Panc1 (cell line): ENCODE data around the gene SLC2A6. TPM values are rescaled to one million over a fixed set of nuclear protein-coding genes. Genes with fewer than 3 reads are reported as not detected.

Experiments used
- ATAC-seq: fragments of 200-7000 bp; cut with Tn5 transposase; 2 replicates; pipeline ENCODE4 v1.9.1; 2020; ENCODE audit warnings: mild to moderate bottlenecking, moderate library complexity
- BruUV-seq: library from RNA; stranded (reverse); fragments of 400-500 nt; replicated peaks from 2 replicates; lab custom pipeline; 2021; lab: Mats Ljungman, UMichigan
- CTCF ChIA-PET: fragments of 300-600 bp; sonication (Branson Sonifier 250); formaldehyde crosslinking; loops from one replicate; lab custom pipeline; 2022; ENCODE audit warnings: antibody characterized with exemption; lab: Charles Lee
- POLR2A ChIA-PET: fragments of 300-600 bp; sonication (Branson Sonifier 250); formaldehyde crosslinking; loops from one replicate; lab custom pipeline; 2022; ENCODE audit warnings: antibody characterized with exemption; lab: Charles Lee
- DNase-seq: peaks from one replicate; pipeline ENCODE4 v3.0.0-alpha.2; 2010; ENCODE audit warnings: low read depth, low spot score
- H3K27ac ChIP-seq: 2 replicates; pipeline ENCODE4 v1.5.1; 2011; ENCODE audit warnings: mild to moderate bottlenecking, low read length, inconsistent platforms
- H3K27me3 ChIP-seq: fragments of 200-500 bp; sonication (Bioruptor generic); 2 replicates; pipeline ENCODE4 v1.6.0; 2014; ENCODE audit warnings: low read length, inconsistent platforms; ENCODE audit not compliant: control insufficient read depth, insufficient read depth
- H3K36me3 ChIP-seq: fragments of 200-500 bp; sonication (Bioruptor generic); 2 replicates; pipeline ENCODE4 v1.5.1; 2014; ENCODE audit warnings: inconsistent platforms, mild to moderate bottlenecking, low read length, moderate library complexity; ENCODE audit not compliant: control insufficient read depth, insufficient read depth
- H3K4me1 ChIP-seq: 2 replicates; pipeline ENCODE4 v1.5.1; 2011; ENCODE audit warnings: inconsistent platforms, mild to moderate bottlenecking, low read length, moderate library complexity; ENCODE audit not compliant: control insufficient read depth, insufficient read depth
- H3K4me3 ChIP-seq, 2 experiments: 2 replicates each; pipeline ENCODE4 v1.5.1; 2011 to 2012; ENCODE audit warnings: low read depth in 2 of 2, low read length in 2 of 2, mild to moderate bottlenecking in 2 of 2, inconsistent platforms in 1 of 2, moderate library complexity in 1 of 2
- H3K9me3 ChIP-seq: fragments of 200-500 bp; sonication (Bioruptor generic); 2 replicates; pipeline ENCODE4 v1.5.1; 2014; ENCODE audit warnings: low read depth, mild to moderate bottlenecking, inconsistent platforms, low read length, moderate library complexity; ENCODE audit not compliant: control insufficient read depth, insufficient read depth
- CTCF ChIP-seq: fragments of 450-650 bp; IDR thresholded peaks from 2 replicates; pipeline ENCODE4 v1.5.1; 2017; ENCODE audit warnings: mild to moderate bottlenecking
- POLR2AphosphoS5 ChIP-seq: IDR thresholded peaks from 2 replicates; pipeline ENCODE4 v1.6.1; 2012; ENCODE audit warnings: mild to moderate bottlenecking, low read depth, low read length, moderate library complexity
- REST ChIP-seq, 2 experiments: IDR thresholded peaks; 2 replicates each; pipeline ENCODE4 v1.6.1; 2011 to 2012; ENCODE audit warnings: low read depth in 2 of 2, control low read depth in 1 of 2, low read length in 1 of 2, mild to moderate bottlenecking in 1 of 2, moderate library complexity in 1 of 2; ENCODE audit not compliant: insufficient read depth in 1 of 2
- SIN3A ChIP-seq: IDR thresholded peaks from 2 replicates; pipeline ENCODE4 v1.6.1; 2012; ENCODE audit warnings: low read depth, mild to moderate bottlenecking, low read length, moderate library complexity, borderline replicate concordance; ENCODE audit not compliant: insufficient read depth
- TCF7L2 ChIP-seq: IDR thresholded peaks from 2 replicates; pipeline ENCODE4 v1.6.1; 2011; ENCODE audit warnings: mild to moderate bottlenecking, low read depth, low read length, inconsistent platforms
- in situ Hi-C: cut with HindIII; loops from 2 replicates; pipeline ENCODE4 v1.10.0; 2016; ENCODE audit warnings: low sequenced_read_pairs, low pct_unique_long_range_greater_than_20kb
- intact Hi-C: fragments of 100-400 bp; cut with micrococcal nuclease; formaldehyde crosslinking; loops from one replicate; pipeline ENCODE4 v1.10.0; 2022; ENCODE audit not compliant: unreplicated experiment
- total RNA-seq: library from RNA; stranded (reverse); gene quantifications from one replicate; pipeline ENCODE4 v1.2.1, GENCODE V29; 2021; ENCODE audit not compliant: unreplicated experiment

Gene SLC2A6
- total RNA-seq, 1 experiment from 2014 or later: 48.2 TPM

- BruUV-seq: no TSS peak
- TF ChIP-seq SIN3A (no peak), POLR2AphosphoS5 (no peak), REST (IDR thresholded peaks at IDR 0.05; ENCODE audit: insufficient read depth in 1 of 2, low read depth in 2 of 2, low read length in 1 of 2) (no peak), TCF7L2 (no peak), CTCF (no peak)
- Histone ChIP-seq H3K27me3 (no peaks in the 10 kb centered on the region), H3K36me3 (no peaks in the 10 kb centered on the region), H3K9me3 (no peaks in the 10 kb centered on the region), H3K4me3 (no peak overlapping the region), H3K4me1 (no peaks in the 10 kb centered on the region), H3K27ac (no peak overlapping the region)
- in situ Hi-C loops (no loop called here), intact Hi-C loops (no loop called here)
- DNase-seq (no peak), ATAC-seq (no peak)
- CTCF ChIA-PET: no interaction called here
- POLR2A ChIA-PET: no interaction called here
Observed at GRCh38 chr9:133443248-133443647, 35.7 kb downstream of the SLC2A6 start.

- DNase-seq: no peak
- Histone ChIP-seq H3K4me1 (no peaks in the 10 kb centered on the region), H3K4me3 (no peak overlapping the region), H3K27me3 (no peaks in the 10 kb centered on the region), H3K9me3 (no peaks in the 10 kb centered on the region), H3K36me3 (no peaks in the 10 kb centered on the region), H3K27ac (no peak overlapping the region)
- TF ChIP-seq REST (IDR thresholded peaks at IDR 0.05; ENCODE audit: insufficient read depth in 1 of 2, low read depth in 2 of 2, low read length in 1 of 2) (no peak), TCF7L2 (no peak), SIN3A (no peak), CTCF (no peak), POLR2AphosphoS5 (no peak)
- ChIA-PET CTCF (interaction anchor here (0.6 kb wide), 1 partner anchor 542 kb away, joined by 4 read pairs; no protein-coding TSS in a partner anchor), POLR2A (no interaction called here)
- BruUV-seq: no TSS peak
- intact Hi-C loops: no loop called here
- ATAC-seq: no peak
- in situ Hi-C loops: no loop called here
Observed at GRCh38 chr9:133441571-133441970, 37.3 kb downstream of the SLC2A6 start.
